Cortex of kidney (tissue), 1 donor: Measurements from ENCODE around the gene GATA5.

Experiments
- DNase-seq: peaks from one replicate; lab custom pipeline; 2025; lab: John Stamatoyannopoulos, UW

GATA5 gene

DNA sequence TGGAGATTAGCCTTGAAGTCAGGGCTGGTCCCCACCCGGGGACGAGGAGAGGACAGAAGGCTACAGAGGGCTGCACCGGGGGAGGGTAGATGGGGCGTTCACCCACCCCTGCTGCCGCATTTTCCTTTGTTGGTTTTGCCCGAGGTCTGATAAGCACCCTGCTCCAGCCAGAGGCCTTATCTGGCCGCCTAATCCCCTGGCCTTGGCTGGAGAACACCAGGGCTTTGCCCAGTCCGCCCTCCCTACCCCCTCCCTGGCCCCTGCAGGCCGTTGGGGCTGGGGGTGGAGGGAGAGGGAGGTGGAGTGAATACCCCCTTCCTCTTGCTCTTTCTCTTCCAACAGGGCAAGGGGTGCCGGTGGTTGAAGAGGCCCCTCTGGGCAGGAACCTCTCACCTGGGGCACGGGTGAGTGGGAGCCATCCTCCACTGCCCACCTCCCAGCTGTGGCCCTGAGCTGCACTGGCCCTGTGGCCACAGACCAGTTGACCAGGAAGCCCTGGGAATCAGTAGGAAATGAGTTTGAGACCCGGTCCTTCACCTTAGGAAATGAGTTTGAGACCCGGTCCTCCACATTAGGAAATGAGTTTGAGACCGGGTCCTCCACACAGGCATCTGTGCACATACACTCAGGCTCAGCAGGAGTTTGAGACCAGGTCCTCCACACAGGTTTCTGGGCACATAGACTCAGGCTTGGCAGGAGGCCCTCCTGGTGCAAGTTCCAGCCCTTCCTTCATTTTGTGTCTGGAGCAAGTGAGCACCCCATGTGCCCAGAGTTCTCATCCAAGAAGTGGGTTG, 12.0 kb upstream of the GATA5 start:
- DNase-seq: no peak

DNA sequence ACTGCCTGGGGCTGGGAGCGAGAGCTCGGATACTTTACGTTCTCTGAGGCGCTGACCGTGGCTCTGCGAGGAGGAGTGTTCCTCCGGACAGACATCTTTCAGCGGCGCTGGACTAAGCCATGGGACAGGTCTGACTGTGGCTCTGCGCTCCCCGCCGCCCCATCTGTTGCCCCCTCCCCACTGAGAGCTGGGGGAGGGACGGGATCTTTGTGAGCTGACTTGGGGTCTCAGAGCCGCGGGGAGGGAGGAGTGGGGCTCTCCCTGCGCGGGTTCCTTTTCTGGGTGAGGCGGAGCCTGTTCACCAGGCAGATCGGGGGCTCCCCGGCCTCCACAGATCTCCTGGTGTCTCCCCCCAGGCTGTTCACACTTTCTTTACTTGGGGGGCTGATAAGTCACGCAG, 11.3 kb upstream of the GATA5 start:
- DNase-seq: no peak

DNA sequence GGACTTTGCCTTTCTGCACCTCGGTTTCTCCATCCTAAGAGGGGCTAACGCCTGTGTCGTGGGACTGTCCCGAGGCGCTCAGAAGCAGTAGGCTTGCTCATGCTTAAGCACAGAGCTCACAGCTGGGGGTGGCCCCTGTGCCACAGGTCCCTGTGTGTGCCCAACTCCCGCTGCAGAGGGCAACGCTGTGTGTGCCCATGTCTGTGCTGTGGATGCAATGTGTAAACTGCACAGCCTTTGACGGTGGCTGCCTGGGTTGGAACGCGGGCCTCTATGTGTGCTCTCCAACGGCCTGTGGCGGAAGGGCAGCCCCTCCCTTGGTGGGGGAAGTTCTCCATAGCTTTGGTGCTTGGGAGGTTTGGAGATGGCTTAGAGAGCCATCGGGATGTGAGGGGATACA, 10.7 kb upstream of the GATA5 start:
- DNase-seq: no peak

DNA sequence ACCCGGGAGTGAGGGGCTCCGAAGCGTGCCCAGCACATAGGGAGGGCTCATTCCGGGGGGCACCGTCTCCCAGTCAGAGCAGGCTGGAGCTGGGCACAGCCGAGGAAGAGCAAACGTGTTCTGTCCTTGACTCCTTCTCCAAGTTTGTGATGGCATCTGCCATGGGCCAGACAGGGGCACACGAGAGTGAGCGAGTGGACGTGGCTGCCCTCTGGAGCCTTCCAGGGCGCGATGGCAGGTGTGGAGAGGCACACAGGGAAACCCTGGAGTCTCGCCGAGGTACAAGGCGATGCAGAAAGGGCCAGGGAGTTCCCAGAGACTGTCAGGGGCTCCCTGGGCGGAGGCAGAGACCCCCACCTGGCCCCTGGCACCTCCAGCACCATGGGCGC, 9.9 kb upstream of the GATA5 start:
- DNase-seq: no peak

DNA sequence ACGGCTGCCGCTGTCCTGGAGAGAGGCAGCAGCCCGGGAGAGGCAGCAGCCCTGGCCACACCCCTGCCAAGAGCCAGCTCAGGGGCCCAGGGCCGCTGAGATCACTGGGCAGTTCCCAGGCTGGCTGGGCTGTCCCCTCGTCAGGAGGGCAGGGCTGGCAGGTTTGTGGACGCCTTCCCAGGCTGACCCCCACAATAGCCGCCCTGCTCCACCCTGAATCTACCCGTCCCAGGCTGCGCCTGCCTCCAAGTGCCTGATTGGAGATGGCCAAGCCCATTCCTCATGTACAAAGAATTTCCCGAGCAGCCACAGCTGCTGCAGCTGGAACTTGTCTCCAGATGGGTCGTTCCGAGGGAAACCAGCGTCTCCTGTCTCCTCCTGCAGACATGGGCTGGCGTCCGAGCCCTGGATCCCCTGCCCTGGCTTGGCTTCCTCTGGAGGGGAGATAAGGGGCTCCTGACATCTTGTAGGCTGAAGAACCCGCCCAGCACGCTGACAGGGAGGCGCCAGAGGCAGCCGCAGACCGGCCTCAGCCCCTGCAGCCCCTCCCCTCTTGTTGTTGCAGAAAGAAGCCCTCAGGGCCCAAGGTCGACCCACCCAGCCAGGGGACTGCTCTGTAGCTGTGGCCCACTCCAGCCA, 9.4 kb upstream of the GATA5 start:
- no peak for DNase-seq

DNA sequence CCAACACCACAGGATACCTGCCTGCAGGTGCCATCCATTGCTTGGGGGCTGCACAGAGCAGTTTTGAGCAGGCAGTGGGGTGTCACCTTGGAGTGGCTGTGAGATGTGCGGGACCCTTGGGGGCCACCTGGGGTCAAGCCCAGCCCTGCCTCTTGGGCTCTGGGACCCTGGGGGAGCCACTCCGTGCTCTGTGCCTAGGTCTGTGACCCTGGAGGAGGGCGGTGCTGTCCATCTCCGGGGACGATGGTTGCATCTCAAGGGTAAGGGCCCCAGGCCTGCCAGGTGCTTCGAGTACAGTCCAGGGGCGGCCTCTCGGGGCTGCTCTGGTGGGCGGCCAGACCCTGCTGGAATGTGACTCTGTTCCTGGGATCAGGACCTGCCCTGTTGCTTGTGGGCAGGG, 8.7 kb upstream of the GATA5 start:
- no peak for DNase-seq

DNA sequence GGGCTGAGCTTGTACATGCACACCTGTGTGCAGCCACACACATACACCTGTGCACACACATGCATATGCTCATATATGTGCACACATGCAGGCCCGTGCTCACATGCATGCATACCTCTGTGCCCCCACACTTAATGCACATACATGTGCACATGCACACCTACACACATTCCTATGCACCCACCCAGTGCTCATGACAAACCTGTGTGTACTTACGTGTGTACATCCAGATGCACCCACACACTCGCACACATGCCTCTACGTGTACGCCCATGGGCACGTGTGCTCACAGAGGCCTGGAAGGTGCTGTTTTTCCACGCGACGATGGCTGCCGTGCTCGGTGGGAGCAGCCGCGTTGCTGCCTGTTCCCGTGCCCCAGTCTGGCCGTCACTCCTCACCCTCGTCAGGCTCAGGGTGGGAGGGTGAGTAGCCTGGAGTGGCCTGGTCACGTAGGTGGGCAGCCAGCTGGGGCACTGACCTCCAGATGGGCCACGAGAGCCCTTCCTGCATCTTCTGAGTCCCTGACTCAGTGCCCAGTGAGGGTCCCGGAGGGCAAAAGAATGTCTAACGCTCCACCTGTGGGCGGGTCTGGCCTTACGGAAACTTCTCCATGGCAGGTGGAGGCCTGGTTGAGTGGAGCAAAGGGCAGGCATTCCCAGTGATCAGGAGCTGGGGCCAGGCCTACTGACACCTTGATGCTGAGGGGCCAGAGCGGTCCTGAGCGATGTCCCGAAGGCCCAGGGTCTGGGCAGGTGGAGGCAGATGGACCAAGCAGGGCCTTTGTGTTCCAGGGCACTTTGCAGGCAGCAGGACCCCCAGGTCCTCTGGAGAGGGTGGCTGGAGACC, 8.0 kb upstream of the GATA5 start:
- no peak for DNase-seq

DNA sequence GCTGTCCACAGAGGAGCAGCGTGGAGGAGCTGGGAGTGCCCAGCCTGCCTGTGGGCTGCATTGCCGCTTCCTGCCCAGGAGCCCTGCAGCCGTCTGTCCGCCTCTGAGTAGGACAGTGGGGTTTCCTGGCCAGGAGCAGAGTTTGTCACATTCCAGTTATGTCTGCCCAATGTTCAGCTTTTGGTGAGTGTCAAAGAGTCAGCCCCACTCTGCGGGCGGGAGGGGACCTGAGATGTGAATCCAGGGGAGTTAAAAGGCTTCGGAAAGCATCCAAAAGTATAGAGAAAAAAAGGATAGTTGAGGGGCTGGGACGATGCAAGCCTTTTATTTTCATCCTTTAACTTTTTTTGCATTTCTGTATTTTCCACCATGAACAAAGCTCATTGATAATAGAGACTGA, 7.2 kb upstream of the GATA5 start:
- no peak for DNase-seq

DNA sequence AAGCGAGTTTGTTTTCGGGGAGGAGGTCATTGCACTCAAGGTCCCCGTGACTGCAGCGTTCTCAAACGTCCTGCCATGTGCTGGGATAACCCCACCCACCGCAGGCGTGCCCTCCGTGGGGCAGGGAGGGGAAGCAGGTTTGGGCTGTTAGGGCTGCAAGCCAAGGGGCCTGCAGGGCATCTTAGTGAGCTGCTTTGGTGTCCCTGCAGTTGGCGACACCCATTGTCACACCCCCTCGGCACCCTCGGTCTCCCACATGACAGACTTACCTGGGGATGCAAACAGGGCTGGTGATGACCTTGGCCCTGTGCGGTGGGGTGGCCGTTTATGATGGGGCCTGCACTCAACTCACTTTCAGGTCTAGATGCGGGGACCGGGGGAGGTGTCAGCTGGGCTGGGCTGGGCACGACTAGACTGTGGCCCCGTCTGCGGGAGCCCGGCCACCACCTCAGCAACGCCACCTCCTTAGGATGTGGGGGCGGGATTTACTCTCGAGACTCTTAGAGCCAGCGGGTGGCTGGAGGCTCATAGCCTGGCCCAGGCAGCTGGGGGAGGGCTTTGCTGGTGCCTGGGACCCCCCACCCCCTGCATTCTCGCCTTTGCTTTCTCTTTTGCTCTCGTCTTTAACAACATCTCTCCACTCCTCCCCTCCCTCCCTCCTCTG, 6.5 kb upstream of the GATA5 start:
- DNase-seq: no peak

DNA sequence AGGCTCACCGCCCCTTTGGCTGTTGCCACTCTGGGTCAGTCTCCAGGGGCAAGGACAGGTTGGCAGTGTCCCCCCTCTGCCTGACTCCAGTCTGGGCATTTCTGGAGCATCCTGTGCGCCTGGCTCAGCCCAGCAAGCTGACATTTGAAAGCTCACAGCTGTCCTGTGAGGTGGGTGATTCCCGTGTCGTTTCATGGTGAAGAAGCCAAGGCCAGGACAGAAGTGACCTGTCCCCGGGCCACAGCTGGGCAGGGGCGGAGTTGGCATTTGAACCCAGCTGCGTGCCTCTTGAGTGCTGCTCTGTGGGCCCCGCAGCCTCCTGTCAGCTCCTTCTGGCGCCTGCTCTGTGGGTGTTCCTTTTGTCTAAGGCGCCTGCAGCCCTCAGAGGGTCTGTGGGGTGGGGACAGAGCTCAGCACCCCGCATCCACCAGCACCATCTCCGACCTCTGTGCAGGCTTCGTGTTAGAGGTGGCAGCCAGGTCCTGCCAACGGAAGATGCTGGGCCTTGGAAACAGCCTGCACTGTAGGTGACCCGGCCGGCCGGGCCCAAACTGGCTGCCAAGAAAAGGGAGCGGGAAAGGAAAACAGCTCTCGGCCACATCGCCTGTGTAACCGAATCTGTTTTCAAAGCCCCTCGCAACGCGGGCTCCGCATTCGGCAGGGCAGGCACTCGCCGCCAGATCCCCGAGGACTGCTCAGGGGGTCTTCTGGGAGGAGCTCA, 5.8 kb upstream of the GATA5 start:
- no peak for DNase-seq

DNA sequence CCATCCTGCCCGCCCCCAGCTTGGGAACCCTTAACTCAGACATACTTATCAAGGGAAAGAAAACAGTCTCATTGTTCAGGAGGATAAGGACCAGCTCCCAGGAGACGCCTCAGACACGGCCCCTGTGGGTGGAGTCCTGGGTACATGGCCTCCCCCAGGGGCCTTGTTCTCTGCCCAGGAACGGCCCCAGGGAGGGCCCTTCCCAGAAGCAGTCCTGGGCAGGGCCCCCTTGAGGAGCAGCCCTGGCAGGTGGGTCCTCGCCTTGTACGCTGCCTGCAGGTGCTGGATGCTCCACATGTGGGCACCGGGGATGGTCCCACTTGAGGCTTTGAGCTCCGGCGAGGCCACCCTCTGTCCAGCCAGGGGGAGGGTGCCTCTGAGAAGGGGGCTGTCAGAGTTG, 4.5 kb upstream of the GATA5 start:
- DNase-seq: no peak

DNA sequence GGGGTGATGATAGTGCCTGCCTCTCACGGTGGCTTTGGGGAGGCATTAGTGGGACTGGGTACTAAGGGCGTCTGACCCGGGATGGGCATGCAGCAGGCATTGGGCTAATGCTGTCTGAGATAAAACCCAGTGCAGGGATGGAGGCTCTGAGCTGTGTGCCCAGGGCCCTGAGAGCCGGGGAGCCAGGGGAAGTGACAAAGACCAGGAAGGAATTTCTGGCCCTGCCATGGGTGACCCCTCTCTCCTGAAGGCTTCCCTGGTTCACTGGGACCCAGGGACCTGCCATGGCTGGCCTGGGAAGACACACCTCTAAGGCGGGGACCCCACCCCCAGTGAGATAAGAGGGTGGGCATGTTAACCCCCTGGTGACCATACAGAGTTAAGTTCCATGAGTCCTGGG, 3.9 kb upstream of the GATA5 start:
- no peak for DNase-seq

DNA sequence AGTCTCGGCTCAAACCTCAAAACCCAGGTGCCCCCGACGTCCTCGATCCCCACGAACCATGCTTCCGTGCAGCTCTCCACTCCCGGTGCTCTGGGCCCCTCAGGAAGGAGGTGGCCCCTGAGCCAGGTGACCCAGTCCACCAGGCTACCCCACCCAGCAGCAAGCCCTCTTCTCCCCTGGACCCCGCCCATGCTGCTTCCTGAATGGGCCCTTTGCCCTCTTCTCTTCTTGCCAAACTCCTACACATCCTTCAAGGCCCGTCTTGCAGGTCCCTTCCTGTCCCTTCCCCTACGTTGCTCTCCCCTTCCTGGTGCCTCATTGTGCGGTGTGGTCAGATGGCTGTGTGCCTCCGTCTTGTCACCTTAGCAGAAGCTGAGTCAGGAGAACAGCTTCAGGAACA, 3.4 kb upstream of the GATA5 start:
- no peak for DNase-seq

DNA sequence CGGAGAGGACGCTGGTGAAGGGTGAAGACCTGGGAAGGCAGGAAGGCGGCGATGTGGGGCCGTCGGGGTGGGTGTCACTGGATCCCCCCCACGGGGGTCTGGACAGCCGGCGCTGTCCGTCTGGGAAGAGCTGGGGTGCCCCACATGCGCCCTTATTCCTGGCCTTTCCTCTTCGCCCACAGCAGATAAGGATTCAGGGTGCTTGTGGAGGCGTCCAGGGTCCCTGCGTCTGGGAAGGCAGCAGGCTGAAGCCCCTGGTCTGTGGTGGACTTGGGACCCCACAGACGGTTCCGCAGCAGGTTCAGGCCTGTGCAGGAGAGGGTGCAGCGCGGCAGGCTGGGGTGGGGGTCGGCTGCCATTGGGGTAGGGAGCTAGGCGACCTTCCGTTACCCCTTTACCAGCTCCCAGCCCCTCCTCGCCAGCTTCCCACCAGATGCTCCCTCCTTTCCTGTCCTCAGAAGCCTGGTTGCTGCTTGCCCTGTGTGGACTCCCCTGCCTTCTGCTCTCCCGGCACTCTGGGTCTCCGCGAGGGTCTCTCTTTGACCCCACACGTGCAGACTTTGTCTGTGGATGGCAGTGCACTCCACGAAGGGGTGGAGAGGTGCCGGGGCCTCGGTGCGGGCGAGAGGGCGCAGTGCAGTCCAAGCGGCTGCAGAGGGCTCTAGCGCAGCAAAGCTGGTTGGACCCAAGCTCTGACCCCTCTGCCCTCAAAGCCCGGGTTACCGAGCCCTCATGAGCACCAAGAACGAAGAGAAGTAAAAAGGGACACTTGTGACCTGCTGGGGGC, 2.1 kb upstream of the GATA5 start:
- no peak for DNase-seq

DNA sequence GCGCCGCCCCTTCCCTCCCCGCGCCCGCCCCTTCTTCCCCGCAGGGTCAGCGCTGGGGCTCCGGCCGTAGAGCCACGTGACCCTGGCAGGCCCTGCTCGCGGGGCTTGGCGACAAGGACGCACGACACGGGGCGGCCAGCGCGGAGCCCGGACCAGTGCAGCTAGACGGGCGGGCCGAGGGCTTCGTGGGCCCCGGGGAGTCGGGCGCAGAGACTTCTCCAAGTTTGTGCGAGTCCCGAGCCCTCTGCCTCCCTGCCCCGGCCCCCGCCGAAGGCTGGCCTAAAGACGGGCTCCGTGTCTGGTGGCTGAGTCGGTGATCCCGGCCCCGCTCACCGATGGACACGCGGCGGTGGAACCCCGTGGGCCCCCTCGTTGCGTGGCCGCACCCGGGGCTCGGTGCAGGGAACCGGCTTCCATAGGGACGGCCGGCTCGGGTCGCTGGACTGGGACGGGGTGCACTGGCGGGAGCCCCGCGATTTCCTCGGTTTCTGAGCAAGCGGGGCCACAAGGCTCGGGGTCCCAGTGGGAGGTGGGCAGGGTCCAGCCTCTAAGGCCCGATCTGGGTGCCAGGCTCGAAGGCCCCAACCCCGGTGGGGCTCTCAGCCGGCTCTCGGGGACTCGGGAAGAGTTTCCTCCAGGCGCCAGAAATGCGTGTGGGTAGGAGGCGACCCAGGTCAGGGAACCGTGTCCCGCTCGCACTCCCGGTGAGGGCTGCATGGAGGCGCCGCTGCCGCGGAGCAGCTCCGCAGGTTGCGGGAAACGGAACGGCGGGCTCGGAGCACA, 452 bp upstream of the GATA5 start:
- DNase-seq: no peak

DNA sequence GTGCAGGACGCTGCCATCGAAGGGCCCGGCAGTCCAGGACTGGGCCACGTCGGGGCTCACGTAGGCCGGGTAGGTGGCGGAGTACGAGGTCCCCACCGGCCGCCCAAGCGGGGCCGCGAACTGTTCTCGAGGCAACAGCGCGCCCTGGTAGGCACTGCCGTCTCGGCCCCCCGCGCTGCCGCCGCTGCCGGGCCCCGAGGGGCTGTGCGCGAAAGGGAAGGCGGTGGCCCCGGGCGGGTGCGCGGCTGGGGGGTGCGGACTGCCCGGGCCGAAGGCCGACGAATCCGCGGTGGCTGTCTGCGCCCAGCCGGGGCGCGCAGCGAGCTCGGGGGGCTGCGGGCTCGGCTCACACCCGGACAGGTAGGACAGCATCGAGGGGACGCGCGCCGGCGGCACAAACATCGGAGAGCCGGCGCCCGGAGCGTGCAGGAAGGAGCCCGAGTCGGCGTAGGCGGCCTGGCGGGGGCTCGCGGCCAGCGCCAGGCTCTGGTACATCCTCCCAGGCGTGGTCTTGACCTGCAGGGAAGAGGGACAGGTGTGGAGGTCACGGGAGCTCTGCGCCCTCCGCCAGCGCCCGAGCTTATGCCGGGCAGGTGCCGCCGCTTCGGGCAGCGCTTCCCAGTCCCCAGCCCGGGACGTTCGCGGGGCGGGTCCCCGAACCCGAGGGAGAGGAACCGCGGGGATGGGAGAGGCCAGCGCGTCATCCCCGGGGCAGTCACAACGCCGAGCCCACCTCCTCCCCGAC, 596 bp downstream of the GATA5 start:
- DNase-seq: no peak

DNA sequence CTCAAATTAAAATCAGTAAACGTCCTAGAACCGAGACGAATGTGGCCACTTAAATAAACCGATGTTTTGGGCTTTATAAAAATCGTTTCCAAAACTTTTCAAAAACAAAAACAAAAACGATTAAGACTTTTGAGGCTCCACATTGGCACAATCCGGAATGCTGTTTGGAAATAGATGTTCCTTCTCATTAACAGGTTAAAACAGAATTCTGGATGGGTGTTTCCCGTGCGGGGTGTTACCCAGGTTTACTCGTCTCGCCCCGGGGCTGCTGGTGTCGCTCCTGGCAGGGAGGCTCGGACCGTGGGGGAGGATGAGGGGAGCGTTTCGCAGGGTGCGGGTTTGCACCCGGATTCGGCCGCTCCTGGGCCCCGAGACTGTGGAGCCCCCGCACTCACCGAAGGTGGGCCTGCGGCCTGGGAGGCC, 1.2 kb downstream of the GATA5 start:
- DNase-seq: no peak

DNA sequence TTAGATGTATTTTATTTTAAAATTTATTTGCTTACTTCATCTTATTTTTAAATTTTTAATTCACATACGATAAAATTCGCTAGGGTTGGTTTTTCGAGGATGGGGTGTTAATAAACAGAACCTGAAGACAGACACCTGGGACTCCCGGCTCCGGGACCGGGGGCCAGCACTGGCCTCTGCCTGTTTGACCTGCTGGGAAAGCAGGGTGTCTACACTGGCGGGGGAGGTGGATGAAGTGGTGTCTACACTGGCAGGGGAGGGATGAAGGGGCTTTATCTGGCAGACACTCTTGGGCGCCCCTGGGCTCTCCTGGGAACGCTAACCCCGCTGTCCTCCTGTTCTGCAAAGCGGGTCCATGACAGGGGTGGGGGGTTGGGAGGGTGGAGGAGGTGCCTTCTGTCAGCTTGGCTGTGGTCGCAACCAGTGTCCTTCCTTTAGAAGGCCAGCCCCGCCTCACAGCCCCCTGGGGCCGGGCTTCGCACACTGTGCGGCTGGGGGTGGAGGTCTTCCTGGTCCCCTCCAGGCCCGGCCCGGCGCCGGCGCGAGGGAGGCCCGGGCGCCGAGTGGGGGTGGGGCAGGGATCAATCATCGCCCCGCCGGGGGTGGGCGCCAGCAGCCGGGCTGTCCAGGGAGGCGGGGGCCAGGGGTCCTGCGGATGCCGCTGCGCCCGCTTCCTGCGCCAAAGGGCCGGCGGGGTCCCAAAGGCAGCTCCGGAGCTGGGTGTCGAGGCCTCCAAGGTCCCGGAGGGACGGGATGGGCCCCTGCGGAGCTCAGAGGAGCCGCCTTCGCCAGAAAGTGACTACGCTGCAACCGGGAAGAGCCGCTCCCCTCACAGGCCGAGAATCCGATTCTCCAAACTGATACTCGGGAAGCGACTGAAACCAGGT, 1.8 kb downstream of the GATA5 start:
- DNase-seq: no peak
